Colonic mucosa (tissue), 4 donors: ENCODE results near the gene LRIG1. TPM values are rescaled to one million over a fixed set of nuclear protein-coding genes. Genes with fewer than 3 reads are reported as not detected.

Experiments
- DNase-seq: peaks from one replicate; pipeline ENCODE4 v3.0.0-alpha.2; 2020
- H3K27ac ChIP-seq: fragments of 200-600 bp; one replicate; pipeline ENCODE4 v1.8.0; 2021
- H3K27me3 ChIP-seq: fragments of 200-600 bp; one replicate; pipeline ENCODE4 v1.8.0; 2021
- H3K36me3 ChIP-seq: fragments of 200-600 bp; one replicate; pipeline ENCODE4 v1.8.0; 2021
- H3K4me1 ChIP-seq: fragments of 200-600 bp; one replicate; pipeline ENCODE4 v1.8.0; 2021; ENCODE audit warnings: mild to moderate bottlenecking
- H3K4me3 ChIP-seq: fragments of 200-600 bp; one replicate; pipeline ENCODE4 v1.8.0; 2021
- H3K9ac ChIP-seq, 2 donors: one replicate each; pipeline ENCODE4 v1.7.0; 2013; ENCODE audit warnings: control low read depth in 2 of 2, low read depth in 2 of 2, low read length in 2 of 2
- H3K9me3 ChIP-seq: fragments of 200-600 bp; one replicate; pipeline ENCODE4 v1.8.0; 2021
- intact Hi-C: fragments of 100-400 bp; cut with DNase I; formaldehyde crosslinking; loops from one replicate; pipeline ENCODE4 v1.14.1; 2022
- total RNA-seq, 2 donors: library from RNA; stranded (reverse); fragmentation: NEBNext Ultra II Directional in 1 of 2; extraction: Animal tissue kit (Norgen Biotek cat#: 25700) in 1 of 2; gene quantifications; one replicate each; pipeline ENCODE4 v1.2.1, GENCODE V29; 2021
- TF ChIP-seq, protein P1 (sequence below): fragments of 200-600 bp; IDR thresholded peaks from one replicate; pipeline ENCODE4 v1.8.0; 2022; ENCODE audit warnings: antibody characterized with exemption, mild to moderate bottlenecking
- donor health status: healthy.
- donor health status: DM: no; HTN: no; CAD: no.
- donor health status: DM: no; HTN: no; CAD: no.

Gene LRIG1
- total RNA-seq, 2 donors from 2014 or later = 43.9 to 57.5 TPM

DNA sequence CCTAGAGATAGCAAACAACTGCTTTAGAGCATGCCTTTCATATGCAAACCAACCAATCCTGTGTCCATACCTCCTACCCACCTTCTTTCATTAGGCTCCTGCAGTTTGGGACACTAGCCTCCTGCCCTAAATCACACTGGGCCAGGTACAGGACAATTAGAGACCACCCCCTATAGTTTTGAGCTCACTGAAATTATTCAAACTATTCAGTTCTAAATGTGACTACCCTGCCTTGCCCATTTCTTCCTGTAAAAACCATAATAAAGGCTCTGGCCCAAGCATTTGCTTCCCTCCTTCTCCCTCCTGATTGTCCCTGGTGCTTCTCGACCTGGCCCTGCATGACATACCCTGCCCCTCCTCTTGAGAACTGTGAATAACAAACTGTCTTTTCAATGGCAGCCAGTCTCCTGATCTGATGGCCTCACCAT, 31.4 kb upstream of the LRIG1 start:
- Histone ChIP-seq H3K27me3 (no peaks in the 10 kb centered on the region), H3K4me1 (no peaks in the 10 kb centered on the region), H3K9me3 (no peaks in the 10 kb centered on the region), H3K27ac (no peak overlapping the region), H3K9ac (no peak overlapping the region), H3K36me3 (no peaks in the 10 kb centered on the region), H3K4me3 (no peak overlapping the region)
- TF ChIP-seq, protein P1, sequence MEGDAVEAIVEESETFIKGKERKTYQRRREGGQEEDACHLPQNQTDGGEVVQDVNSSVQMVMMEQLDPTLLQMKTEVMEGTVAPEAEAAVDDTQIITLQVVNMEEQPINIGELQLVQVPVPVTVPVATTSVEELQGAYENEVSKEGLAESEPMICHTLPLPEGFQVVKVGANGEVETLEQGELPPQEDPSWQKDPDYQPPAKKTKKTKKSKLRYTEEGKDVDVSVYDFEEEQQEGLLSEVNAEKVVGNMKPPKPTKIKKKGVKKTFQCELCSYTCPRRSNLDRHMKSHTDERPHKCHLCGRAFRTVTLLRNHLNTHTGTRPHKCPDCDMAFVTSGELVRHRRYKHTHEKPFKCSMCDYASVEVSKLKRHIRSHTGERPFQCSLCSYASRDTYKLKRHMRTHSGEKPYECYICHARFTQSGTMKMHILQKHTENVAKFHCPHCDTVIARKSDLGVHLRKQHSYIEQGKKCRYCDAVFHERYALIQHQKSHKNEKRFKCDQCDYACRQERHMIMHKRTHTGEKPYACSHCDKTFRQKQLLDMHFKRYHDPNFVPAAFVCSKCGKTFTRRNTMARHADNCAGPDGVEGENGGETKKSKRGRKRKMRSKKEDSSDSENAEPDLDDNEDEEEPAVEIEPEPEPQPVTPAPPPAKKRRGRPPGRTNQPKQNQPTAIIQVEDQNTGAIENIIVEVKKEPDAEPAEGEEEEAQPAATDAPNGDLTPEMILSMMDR = no peak
- intact Hi-C loops = no loop called here
- DNase-seq = no peak

DNA sequence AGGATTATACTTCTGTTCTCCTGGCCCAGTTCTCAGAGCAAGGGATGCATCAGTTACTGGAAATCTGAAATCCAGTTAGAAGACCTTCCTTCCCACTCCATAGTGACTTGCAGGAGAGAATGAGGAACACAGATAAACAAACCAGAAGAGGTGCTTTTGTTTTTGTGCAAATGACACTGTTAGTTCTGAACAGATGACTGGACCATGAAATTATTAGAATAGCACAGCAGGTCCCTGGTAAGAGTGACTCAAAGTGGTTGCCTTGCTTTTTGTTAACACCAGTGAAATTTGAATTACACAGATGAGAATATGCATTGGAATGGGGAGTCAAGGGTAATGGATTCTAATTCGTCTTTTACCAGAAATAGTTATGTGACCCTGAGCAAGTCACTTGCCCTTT, 30.4 kb upstream of the LRIG1 start:
- Histone ChIP-seq H3K36me3 (no peaks in the 10 kb centered on the region), H3K27me3 (no peaks in the 10 kb centered on the region), H3K9ac (no peak overlapping the region), H3K4me3 (no peak overlapping the region), H3K4me1 (no peaks in the 10 kb centered on the region), H3K27ac (no peak overlapping the region), H3K9me3 (no peaks in the 10 kb centered on the region)
- TF ChIP-seq, protein P1 = no peak
- intact Hi-C loops = no loop called here
- no peak for DNase-seq

DNA sequence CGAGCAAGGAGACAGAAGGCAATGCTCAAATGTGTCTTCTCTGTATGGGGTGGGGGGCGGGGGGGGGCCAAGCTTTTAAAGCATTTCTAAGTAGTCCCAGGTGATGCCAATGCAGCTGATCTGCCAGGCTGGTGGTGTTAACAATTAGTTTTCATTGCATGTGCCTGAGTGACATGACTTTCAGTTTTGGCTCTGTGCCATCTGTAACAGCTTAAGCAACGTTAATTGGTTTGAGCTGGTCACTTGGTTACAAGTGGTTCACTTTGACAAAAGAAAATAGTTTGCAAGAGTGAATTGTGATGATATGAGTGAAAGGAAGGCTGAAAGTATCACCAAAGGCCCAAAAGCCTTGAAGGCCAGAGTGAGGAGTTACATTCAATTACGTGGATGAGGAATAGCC, 26.4 kb upstream of the LRIG1 start:
- intact Hi-C loops = no loop called here
- H3K9ac ChIP-seq = no peak overlapping the region
- H3K4me1 ChIP-seq = no peaks in the 10 kb centered on the region
- no peak overlapping the region for H3K4me3 ChIP-seq
- DNase-seq = no peak
- TF ChIP-seq, protein P1 = no peak
- no peak overlapping the region for H3K27ac ChIP-seq
- H3K27me3 ChIP-seq = no peaks in the 10 kb centered on the region
- H3K9me3 ChIP-seq = no peaks in the 10 kb centered on the region
- H3K36me3 ChIP-seq = no peaks in the 10 kb centered on the region

DNA sequence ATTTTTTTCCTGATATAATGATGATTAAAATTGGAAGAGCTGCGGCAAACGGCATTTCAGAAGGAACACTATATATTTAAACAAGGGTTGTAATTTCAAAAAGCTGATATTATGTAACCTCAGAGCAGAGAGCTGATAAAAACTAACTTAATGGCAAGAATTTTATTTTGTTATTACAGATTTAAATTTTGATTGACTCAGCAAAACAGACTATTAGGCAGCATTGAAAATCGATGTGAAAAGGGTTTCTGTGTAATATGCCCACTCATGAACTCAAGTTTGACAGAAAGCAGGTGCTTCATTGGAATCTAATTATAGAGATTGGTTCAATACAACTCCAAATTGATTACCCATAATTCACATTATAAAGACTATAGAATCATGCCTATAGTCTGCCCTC, 24.9 kb upstream of the LRIG1 start:
- Histone ChIP-seq H3K4me3 (no peak overlapping the region), H3K9me3 (no peaks in the 10 kb centered on the region), H3K36me3 (no peaks in the 10 kb centered on the region), H3K4me1 (no peaks in the 10 kb centered on the region), H3K9ac (no peak overlapping the region), H3K27me3 (no peaks in the 10 kb centered on the region), H3K27ac (no peak overlapping the region)
- DNase-seq = no peak
- intact Hi-C loops = no loop called here
- TF ChIP-seq, protein P1 = no peak

DNA sequence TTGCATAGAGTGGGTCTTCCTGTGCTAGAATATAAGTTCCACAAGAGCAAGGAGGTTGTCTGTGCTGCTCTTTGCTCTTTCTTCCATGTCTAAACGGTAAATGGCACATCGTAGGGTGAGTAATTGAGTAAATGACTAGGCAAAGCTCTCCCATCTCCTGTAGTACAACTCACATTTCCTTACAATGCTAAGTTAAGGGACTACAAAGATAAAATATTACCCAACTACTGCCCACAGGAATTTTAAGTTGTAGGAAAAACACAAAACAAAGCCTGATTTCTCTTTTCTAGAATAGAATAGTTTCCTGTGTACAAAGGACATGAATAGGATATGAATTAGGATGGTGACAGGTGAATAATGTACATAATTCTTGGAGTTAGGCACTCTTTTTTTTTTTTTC, 19.9 kb upstream of the LRIG1 start:
- H3K27ac ChIP-seq = no peak overlapping the region
- no peaks in the 10 kb centered on the region for H3K36me3 ChIP-seq
- no peaks in the 10 kb centered on the region for H3K9me3 ChIP-seq
- intact Hi-C loops = no loop called here
- H3K9ac ChIP-seq = no peak overlapping the region
- no peaks in the 10 kb centered on the region for H3K4me1 ChIP-seq
- no peak for DNase-seq
- H3K27me3 ChIP-seq = no peaks in the 10 kb centered on the region
- H3K4me3 ChIP-seq = no peak overlapping the region
- TF ChIP-seq, protein P1 = no peak

DNA sequence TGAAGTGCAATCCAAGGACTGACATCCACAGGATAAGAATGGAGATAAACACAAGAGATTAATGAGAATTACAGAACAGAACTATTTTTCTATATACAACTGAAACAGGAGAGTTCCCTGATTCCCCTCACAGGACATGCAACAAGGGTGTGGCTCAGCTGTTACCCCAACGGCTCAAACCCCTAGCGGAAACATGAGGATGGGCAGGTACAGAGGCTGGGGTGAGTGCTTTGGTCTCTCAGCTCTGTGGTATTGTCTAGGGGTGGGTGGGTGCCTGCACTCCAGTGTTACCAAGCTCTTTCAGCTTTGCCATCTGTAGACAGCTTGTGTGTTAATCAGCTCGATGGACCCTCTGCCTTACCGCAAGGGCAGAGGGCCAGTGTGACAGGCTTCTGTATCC, 17.8 kb upstream of the LRIG1 start:
- H3K27me3 ChIP-seq = no peaks in the 10 kb centered on the region
- no peak overlapping the region for H3K9ac ChIP-seq
- TF ChIP-seq, protein P1 = no peak
- no peak for DNase-seq
- no peaks in the 10 kb centered on the region for H3K9me3 ChIP-seq
- no peaks in the 10 kb centered on the region for H3K4me1 ChIP-seq
- H3K36me3 ChIP-seq = no peaks in the 10 kb centered on the region
- no peak overlapping the region for H3K27ac ChIP-seq
- intact Hi-C loops = no loop called here
- H3K4me3 ChIP-seq = no peak overlapping the region
